Activated CD4-positive, alpha-beta T cell treated with anti-CD3 and anti-CD28 coated beads for 48 hours (primary cell): ENCODE results near the gene ZNF554.
"Not testable (repeated sequence)": the region's sequence is repeated elsewhere in the genome, so short reads cannot be mapped to it uniquely, and the experiment has no call there.

Experiments
- DNase-seq: peaks from one replicate; pipeline ENCODE4 v3.0.0-alpha.2; 2020

The ZNF554 gene

GRCh38 chr19:2808129-2808941, 11.3 kb upstream of the ZNF554 start:
- no peak for DNase-seq

- no peak for DNase-seq
Measured at GRCh38 chr19:2809387-2810140, 10.1 kb upstream of the ZNF554 start.

GRCh38 chr19:2810141-2811091, 9.3 kb upstream of the ZNF554 start:
- no peak for DNase-seq

- DNase-seq = no peak
Measured at GRCh38 chr19:2811221-2811722, 8.4 kb upstream of the ZNF554 start.

GRCh38 chr19:2811735-2812413, 7.8 kb upstream of the ZNF554 start:
- no peak for DNase-seq

- no peak for DNase-seq
Measured at GRCh38 chr19:2812414-2813234, 7.0 kb upstream of the ZNF554 start.

- no peak for DNase-seq
Measured at GRCh38 chr19:2813235-2814160, 6.2 kb upstream of the ZNF554 start.

- no peak for DNase-seq
Measured at GRCh38 chr19:2814426-2814825, 5.2 kb upstream of the ZNF554 start.

GRCh38 chr19:2815191-2815614, 4.5 kb upstream of the ZNF554 start:
- DNase-seq = no peak

GRCh38 chr19:2815923-2816322, 3.7 kb upstream of the ZNF554 start:
- DNase-seq = no peak

GRCh38 chr19:2816641-2817040, 3.0 kb upstream of the ZNF554 start:
- DNase-seq = no peak

GRCh38 chr19:2817237-2817829, 2.3 kb upstream of the ZNF554 start:
- DNase-seq = not testable (repeated sequence)

- DNase-seq = no peak
Measured at GRCh38 chr19:2820112-2820702, 539 bp downstream of the ZNF554 start.

- DNase-seq = no peak
Measured at GRCh38 chr19:2822846-2823245, 3.2 kb downstream of the ZNF554 start.

- DNase-seq = no peak
Measured at GRCh38 chr19:2823646-2824045, 4.0 kb downstream of the ZNF554 start.

GRCh38 chr19:2824129-2824528, 4.5 kb downstream of the ZNF554 start:
- DNase-seq = no peak

GRCh38 chr19:2827022-2827421, 7.4 kb downstream of the ZNF554 start:
- DNase-seq = no peak

GRCh38 chr19:2827840-2828489, 8.3 kb downstream of the ZNF554 start:
- no peak for DNase-seq
